ENCODE results near the gene KHSRP.

DNA sequence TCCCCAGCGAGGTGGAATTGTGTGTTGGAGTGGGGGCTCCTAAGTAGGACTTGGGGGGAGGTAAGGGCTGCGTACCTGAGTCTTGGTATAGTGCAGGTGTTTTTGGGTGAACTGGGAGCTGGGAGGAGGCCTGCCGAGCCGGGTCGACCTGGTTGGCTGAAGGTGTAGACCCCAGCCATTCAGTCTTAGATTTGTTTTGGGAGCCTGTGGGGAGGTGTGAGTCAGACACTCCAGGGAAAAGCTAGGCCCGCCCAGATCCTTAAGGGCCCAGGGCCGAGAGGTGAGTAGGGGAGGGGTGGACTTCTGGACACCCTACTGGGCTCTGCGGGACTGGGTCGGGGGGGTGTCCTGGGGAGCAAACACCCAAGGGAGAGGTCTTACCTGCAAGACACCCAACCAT is 40.4 kb upstream of the KHSRP start:
- TF ChIP-seq CTCF (IDR thresholded peaks at IDR 0.05) (no peak), POLR2A (IDR thresholded peaks at IDR 0.05) (no peak)
